Activated CD4-positive, CD25-positive, alpha-beta regulatory T cell treated with anti-CD3 and anti-CD28 coated beads, Interleukin-2, amount 50 U/mL, for 16 hours (primary cell): Measurements from ENCODE around the gene CDKL4.
"Not testable (repeated sequence)": the region's sequence is repeated elsewhere in the genome, so short reads cannot be mapped to it uniquely, and the experiment has no call there.

Experiments
- DNase-seq: peaks from one replicate; pipeline ENCODE4 v3.0.0-alpha.2; 2020; ENCODE audit warnings: low read depth, low spot score

CDKL4 gene

GRCh38 chr2:39179974-39180960 is 63.5 kb downstream of the CDKL4 start:
- no peak for DNase-seq

DNA sequence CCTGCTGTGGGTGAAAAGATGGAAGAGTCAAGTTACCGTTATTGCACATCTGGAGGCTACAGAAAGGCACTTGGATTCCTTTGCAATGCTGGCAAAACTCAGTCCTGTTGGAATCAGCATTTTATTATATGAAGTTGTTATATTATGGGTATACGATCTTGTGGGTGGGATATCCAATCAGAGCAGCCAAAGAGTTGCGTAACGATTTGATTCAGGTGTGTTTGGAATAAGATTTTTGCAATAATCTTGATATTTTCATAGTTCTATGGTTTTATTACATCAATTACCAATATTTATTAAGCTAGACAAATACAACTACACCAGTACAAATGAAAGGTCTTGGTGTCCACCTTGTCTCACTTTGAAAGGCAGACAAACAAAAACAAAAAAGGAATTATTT is 65.0 kb downstream of the CDKL4 start:
- DNase-seq: no peak

- no peak for DNase-seq
Measured at GRCh38 chr2:39176997-39177396, 66.8 kb downstream of the CDKL4 start.

DNA sequence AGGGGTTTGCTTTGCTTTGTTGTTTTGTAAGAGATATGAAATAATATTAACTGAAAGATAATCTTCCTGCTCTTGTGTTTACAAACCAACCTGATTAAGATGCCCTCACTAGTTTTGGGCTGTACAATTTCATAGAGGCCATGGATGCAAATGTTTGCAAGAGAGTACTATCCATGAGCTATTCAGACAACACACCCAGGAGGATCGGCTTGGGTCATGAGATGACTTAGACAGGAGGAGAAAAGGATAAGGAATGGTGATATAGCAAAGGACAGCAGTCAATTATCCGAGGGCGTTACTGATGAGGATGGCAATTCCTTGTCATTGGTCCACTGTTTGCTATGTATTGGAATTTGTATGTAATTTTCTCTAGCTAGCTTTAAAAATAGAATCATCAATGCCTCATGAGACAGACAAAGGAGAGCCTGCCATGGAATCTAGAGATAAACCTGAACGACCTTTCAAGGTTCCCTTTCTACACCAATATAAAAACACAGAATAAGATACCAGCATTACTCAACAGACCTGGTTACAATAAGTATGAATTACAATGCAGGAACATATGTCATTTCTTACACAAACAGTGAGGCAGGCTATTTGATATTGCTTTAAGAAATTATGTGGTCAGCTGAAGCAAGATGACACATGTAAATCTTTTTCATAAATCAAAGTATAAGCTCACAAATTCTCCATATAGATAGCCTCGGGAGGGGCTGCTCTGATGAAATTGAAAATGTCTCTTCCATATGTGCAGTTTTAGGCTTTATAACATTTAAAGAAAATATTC is 68.6 kb downstream of the CDKL4 start:
- no peak for DNase-seq

GRCh38 chr2:39174022-39174421 is 69.7 kb downstream of the CDKL4 start:
- DNase-seq: no peak

- DNase-seq: not testable (repeated sequence)
Measured at GRCh38 chr2:39172047-39172706, 71.6 kb downstream of the CDKL4 start.

GRCh38 chr2:39171621-39172020 is 72.1 kb downstream of the CDKL4 start:
- DNase-seq: no peak

DNA sequence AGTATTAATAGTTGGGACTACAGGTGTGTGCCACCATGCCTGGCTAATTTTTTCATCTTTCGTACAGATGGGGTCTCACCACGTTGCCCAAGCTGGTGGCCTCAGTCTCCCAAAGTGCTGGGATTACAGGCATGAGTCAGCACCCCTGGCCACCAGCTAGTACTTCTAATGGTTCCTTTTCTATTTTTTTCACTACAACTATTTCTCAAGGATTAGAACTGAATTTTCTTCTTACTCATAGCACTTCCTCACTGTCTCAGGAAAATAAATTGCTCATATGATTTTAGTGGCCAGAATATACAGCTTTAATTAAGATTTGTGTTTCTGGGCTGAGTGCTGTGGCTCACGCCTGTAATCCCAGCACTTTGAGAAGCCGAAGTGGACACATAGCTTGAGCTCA is 79.7 kb downstream of the CDKL4 start:
- DNase-seq: no peak

- DNase-seq: no peak
Measured at GRCh38 chr2:39160982-39161381, 82.8 kb downstream of the CDKL4 start.

DNA sequence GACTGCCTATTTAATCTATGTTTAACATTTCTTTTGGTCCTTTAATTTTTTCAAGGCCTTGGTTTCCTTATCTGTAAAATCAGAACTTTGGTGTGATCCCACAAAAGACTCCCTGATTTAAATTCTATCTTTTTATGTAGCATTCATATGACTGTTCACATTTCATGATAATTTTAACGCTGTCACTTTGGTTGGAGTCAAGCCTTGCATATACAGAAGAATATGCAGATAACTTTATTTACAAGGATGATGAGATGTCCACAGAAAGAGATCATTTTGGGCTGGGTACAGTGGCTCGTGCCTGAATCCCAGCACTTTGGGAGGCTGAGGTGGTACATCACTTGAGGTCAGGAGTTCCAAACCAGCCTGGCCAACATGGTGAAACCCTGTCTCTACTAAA is 84.5 kb downstream of the CDKL4 start:
- DNase-seq: no peak

DNA sequence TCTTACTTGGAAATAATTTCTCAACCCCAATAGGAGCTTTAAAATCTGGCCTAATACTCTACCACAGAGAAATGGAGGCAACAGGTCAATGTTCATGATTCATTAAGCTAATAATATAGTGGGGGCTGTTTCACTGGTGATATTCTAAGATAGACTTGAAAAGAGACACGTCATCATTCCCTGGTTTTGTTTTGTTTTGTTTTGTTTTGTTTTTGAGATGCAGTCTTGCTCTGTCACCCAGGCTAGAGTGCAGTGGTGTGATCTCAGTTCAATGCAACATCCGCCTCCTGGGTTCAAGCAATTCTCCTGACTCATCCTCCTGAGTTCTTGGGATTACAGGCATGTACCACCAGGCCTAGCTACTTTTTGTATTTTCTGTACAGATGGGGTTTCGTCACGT is 85.4 kb downstream of the CDKL4 start:
- no peak for DNase-seq

DNA sequence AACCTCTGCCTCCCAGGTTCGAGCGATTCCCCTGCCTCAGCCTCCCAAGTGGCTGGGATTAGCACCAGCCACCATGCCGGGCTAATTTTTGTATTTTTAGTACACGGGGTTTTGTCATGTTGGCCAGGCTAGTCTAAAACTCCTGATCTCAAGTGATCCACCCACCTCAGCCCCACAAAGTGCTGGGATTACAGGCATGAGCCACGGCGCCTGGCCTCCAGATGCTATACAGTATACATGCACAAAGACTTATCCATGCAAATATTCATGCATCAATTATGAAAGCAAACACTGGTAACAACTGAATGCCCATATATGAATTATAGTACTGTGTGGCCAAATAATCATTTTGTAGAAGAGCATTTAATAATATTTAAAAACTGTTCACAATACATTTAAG is 86.9 kb downstream of the CDKL4 start:
- DNase-seq: no peak

DNA sequence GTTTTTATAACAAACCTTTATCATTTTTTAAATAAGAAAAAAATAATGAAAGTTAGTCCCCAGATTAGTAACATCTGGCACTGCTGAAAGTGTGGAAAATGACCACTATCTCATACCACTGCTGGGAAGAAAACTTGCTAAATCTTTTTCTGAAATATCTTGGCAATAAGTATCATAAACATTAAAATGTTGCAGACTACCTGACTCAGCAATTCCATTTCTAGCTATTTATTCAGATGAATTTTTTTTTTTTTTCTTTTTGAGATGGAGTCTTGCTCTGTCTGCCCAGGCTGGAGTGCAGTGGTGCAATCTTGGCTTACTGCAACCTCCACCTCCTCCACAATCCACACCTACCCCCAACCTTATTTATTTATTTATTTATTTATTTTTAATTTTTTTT is 87.7 kb downstream of the CDKL4 start:
- no peak for DNase-seq

DNA sequence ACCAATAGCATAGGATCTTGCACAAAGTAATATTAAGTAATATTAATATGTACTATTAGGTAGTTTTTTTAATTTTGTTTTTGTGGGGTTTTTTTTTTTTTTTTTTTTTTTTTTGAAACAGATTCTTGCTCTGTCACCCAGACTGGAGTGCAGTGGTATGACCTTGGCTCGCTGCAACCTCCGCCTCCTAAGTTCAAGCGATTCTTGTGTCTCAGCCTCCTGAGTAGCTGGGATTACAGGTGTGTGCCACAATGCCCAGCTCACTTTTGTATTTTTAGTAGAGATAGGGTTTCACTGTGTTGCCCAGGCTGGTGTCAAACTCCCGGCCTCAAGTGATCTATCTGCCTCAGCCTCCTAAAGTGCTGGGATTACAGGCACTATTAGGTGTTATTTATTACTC is 88.2 kb downstream of the CDKL4 start:
- not testable (repeated sequence) for DNase-seq

DNA sequence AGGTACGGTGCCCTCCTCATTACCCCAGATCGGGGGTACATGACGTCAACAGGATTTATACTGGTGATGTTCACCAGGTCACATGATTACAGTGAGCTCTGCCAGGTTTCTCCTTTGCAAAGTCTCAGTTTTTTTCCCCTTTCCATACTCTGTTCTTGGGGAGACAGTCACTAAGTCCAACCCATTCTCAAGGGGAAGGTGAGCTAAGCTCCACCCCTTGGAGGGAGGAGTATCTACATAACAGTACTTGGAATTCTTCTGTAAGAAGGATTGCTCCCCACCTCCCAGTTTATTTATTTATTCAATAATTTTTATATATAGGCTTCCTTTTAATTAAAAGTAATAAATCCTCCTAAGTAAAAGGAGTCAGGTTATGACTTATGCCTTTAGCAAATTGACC is 88.8 kb downstream of the CDKL4 start:
- DNase-seq: no peak

DNA sequence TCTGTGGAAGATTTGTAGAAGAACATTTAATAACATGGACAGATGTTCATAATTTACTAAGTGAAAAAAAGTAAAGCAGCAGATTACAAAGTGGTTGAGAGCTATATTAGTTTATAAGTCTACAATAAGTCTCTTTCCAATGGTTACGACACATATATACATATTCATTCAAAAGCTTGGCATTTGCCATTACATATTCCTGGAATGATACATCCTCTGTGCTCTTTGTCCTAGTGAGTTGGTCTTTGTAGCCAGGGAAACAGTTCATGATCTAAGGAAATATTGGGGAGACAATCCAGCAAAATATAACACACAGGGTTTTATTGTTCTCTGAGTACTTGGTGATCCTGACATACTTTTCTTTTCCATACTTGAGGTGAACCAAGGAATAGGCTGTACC is 90.5 kb downstream of the CDKL4 start:
- DNase-seq: no peak

GRCh38 chr2:39152504-39152903 is 91.3 kb downstream of the CDKL4 start:
- DNase-seq: no peak

- no peak for DNase-seq
Measured at GRCh38 chr2:39150890-39151497, 92.8 kb downstream of the CDKL4 start.

GRCh38 chr2:39150102-39150562 is 93.6 kb downstream of the CDKL4 start:
- DNase-seq: no peak

DNA sequence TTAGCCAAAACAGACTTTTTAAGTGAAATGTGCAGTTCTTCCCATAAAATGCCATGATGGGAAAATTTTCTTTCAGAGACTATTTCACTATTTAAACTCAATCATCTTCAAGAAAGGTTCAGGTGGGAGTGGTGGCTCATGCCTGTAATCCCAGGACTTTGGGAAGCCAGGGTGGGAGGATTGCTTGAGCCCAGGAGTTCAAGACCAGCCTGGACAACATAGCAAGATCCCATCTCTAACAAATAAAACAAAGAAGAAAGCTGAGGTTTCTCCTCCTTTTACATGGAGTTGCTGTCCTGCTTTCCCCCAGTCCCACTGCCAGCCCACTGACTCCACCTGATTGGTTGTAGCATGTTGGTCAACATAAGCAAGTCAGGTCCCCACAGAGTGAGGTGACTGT is 97.1 kb downstream of the CDKL4 start:
- DNase-seq: no peak

DNA sequence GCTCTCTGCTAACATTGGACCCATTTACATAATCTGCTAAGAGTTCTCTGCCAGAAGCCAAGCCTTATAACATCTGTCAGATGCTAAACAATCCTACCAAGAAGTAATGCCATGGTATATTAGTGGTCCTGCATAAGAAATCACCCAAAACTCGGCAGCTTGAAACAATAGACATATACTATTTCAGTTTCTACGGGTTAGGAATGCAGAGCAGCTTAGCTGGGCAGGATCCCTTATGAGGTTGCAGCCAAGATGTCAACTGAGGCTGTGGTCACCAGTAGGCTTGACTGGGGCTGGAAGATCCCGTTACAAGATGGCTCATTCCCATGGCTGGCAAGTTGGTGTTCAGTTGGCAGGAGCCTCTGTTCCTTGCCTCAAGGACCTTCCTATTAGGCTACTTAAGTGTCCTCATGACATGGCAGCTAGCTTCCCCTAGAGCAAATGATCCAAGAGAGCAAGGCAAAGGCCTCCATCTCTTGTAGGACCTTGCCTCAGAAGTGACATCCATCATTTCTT is 97.8 kb downstream of the CDKL4 start:
- no peak for DNase-seq
